LNCaP clone FGC (cell line): Measurements from ENCODE around the gene LST1.

Experiments used
- DNase-seq: peaks from one replicate; pipeline ENCODE4 v3.0.0-alpha.2; 2011; ENCODE audit warnings: low read depth
- H3K4me3 ChIP-seq: 2 replicates; pipeline ENCODE4 v1.5.1; 2011; ENCODE audit warnings: mild to moderate bottlenecking, low read depth, low read length, control low read depth
- TF ChIP-seq, protein P1 (sequence below): IDR thresholded peaks from 2 replicates; pipeline ENCODE4 v1.5.1; 2012; ENCODE audit warnings: mild to moderate bottlenecking; ENCODE audit not compliant: control insufficient read depth, insufficient read depth; ENCODE audit errors: extremely low read depth

The LST1 gene

GRCh38 chr6:31573239-31574105 lies 12.6 kb upstream of the LST1 start:
- TF ChIP-seq, protein P1, sequence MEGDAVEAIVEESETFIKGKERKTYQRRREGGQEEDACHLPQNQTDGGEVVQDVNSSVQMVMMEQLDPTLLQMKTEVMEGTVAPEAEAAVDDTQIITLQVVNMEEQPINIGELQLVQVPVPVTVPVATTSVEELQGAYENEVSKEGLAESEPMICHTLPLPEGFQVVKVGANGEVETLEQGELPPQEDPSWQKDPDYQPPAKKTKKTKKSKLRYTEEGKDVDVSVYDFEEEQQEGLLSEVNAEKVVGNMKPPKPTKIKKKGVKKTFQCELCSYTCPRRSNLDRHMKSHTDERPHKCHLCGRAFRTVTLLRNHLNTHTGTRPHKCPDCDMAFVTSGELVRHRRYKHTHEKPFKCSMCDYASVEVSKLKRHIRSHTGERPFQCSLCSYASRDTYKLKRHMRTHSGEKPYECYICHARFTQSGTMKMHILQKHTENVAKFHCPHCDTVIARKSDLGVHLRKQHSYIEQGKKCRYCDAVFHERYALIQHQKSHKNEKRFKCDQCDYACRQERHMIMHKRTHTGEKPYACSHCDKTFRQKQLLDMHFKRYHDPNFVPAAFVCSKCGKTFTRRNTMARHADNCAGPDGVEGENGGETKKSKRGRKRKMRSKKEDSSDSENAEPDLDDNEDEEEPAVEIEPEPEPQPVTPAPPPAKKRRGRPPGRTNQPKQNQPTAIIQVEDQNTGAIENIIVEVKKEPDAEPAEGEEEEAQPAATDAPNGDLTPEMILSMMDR, result no peak
- H3K4me3 ChIP-seq, result no peak overlapping the region

GRCh38 chr6:31574106-31575061 lies 11.7 kb upstream of the LST1 start:
- no peak for DNase-seq
- TF ChIP-seq, protein P1, result no peak
- H3K4me3 ChIP-seq, result no peak overlapping the region

More at GRCh38 chr6:31573239-31574105, 12.6 kb upstream of the LST1 start:
- DNase-seq, result no peak

DNA sequence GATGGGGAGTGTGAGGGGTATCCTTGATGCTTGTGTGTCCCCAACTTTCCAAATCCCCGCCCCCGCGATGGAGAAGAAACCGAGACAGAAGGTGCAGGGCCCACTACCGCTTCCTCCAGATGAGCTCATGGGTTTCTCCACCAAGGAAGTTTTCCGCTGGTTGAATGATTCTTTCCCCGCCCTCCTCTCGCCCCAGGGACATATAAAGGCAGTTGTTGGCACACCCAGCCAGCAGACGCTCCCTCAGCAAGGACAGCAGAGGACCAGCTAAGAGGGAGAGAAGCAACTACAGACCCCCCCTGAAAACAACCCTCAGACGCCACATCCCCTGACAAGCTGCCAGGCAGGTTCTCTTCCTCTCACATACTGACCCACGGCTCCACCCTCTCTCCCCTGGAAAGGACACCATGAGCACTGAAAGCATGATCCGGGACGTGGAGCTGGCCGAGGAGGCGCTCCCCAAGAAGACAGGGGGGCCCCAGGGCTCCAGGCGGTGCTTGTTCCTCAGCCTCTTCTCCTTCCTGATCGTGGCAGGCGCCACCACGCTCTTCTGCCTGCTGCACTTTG lies 10.7 kb upstream of the LST1 start, which contains the start of gene TNF:
Gene TNF, plus strand, starts transcription at position 231 of the 567 bp plus-strand sequence. Its CDS starts 177 bp downstream, at position 408.
- no peak within 1 kb of the TSS for H3K4me3 ChIP-seq
- DNase-seq, result no peak
- TF ChIP-seq, protein P1, result no peak

DNA sequence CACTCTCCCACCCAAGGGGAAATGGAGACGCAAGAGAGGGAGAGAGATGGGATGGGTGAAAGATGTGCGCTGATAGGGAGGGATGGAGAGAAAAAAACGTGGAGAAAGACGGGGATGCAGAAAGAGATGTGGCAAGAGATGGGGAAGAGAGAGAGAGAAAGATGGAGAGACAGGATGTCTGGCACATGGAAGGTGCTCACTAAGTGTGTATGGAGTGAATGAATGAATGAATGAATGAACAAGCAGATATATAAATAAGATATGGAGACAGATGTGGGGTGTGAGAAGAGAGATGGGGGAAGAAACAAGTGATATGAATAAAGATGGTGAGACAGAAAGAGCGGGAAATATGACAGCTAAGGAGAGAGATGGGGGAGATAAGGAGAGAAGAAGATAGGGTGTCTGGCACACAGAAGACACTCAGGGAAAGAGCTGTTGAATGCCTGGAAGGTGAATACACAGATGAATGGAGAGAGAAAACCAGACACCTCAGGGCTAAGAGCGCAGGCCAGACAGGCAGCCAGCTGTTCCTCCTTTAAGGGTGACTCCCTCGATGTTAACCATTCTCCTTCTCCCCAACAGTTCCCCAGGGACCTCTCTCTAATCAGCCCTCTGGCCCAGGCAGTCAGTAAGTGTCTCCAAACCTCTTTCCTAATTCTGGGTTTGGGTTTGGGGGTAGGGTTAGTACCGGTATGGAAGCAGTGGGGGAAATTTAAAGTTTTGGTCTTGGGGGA lies 10.0 kb upstream of the LST1 start:
- TF ChIP-seq, protein P1, result no peak
- no peak for DNase-seq
- no peak overlapping the region for H3K4me3 ChIP-seq

DNA sequence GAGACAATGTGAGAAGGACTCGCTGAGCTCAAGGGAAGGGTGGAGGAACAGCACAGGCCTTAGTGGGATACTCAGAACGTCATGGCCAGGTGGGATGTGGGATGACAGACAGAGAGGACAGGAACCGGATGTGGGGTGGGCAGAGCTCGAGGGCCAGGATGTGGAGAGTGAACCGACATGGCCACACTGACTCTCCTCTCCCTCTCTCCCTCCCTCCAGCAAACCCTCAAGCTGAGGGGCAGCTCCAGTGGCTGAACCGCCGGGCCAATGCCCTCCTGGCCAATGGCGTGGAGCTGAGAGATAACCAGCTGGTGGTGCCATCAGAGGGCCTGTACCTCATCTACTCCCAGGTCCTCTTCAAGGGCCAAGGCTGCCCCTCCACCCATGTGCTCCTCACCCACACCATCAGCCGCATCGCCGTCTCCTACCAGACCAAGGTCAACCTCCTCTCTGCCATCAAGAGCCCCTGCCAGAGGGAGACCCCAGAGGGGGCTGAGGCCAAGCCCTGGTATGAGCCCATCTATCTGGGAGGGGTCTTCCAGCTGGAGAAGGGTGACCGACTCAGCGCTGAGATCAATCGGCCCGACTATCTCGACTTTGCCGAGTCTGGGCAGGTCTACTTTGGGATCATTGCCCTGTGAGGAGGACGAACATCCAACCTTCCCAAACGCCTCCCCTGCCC lies 9.0 kb upstream of the LST1 start:
- DNase-seq, result no peak
- TF ChIP-seq, protein P1, result no peak
- H3K4me3 ChIP-seq, result no peak overlapping the region
